SK-N-SH treated with all-trans-retinoic acid at 6 μM for 48 hours (cell line): ENCODE data around the gene PLCB1.

Source experiments
- ESRRG ChIP-seq: fragments of 250-450 bp; sonication (Bioruptor Pico); IDR thresholded peaks from 2 replicates; pipeline ENCODE4 v1.6.1; 2021; ENCODE audit warnings: mild to moderate bottlenecking
- PATZ1 ChIP-seq: fragments of 250-450 bp; sonication (Bioruptor Pico); IDR thresholded peaks from 2 replicates; pipeline ENCODE4 v1.8.0; 2020; ENCODE audit warnings: mild to moderate bottlenecking, moderate library complexity, borderline replicate concordance

Gene PLCB1

GRCh38 chr20:8934362-8934761, 802.3 kb downstream of the PLCB1 start (continued):
- TF ChIP-seq PATZ1: no peak
- no peak for TF ChIP-seq ESRRG (CRISPR knock-in tag)
